ENCODE data around the gene CFAP73.

- TF ChIP-seq CTCF (IDR thresholded peaks at IDR 0.05 in 8 of 11, conservative IDR thresholded peaks at IDR 0.05 in 3 of 11) (no peak), POLR2A (IDR thresholded peaks at IDR 0.05) (no peak), POLR2AphosphoS5 (IDR thresholded peaks at IDR 0.05) (no peak)
These were observed 28.7 kb upstream of the CFAP73 start for GRCh38 chr12:113120670-113121370.
